Activated CD4-positive, CD25-positive, alpha-beta regulatory T cell treated with anti-CD3 and anti-CD28 coated beads, Interleukin-2, amount 50 U/mL, for 24 hours (primary cell): ENCODE results near the gene MYCN.
"Not testable (repeated sequence)": the region's sequence is repeated elsewhere in the genome, so short reads cannot be mapped to it uniquely, and the experiment has no call there.

Experiments
- ATAC-seq, 2 donors: fragments of 150-1000 bp; cut with Tn5 transposase; one replicate each; pipeline ENCODE4 v1.10.0; 2021; ENCODE audit warnings: mild to moderate bottlenecking in 1 of 2, moderate library complexity in 1 of 2

MYCN gene

DNA sequence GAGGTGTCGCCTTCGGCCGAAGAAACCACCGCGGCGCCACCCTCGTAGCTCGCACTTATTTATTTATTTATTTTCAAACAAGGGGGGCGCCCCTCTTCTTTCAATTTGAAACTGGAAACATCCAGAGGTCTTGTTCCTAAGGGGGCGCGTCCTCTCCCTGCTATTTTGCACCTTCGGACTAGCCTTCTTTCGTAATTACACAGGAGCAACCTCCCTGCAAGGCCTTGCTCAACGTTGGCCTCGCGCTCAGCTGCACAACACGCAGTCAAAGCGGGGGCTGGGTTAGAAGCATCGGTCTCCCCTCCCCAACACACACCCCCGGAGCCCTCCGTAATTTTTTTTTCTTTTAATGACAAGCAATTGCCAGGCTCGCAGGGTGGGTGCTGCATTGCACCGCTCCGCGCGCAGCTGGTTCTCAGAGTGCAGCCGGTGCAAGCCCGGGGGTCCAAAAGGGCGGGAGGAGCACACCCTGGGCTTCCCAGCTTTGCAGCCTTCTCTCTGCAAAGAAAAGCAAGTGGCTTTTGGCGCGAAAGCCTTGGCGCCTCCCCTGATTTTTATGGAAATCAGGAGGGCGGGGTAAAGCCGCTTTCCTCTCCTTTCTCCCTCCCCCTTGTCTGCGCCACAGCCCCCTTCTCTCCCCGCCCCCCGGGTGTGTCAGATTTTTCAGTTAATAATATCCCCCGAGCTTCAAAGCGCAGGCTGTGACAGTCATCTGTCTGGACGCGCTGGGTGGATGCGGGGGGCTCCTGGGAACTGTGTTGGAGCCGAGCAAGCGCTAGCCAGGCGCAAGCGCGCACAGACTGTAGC is at the start of gene MYCN:
Gene MYCN, plus strand, starts transcription at position 697 of the 807 bp plus-strand sequence. CDS start 1,515 bp downstream, outside the sequence.
- peak; percentile 11 to 41 for ATAC-seq

GRCh38 chr2:15890936-15891905 is 49.1 kb upstream of the MYCN start:
- no peak for ATAC-seq

GRCh38 chr2:15892151-15892880 is 48.0 kb upstream of the MYCN start:
- no peak for ATAC-seq

DNA sequence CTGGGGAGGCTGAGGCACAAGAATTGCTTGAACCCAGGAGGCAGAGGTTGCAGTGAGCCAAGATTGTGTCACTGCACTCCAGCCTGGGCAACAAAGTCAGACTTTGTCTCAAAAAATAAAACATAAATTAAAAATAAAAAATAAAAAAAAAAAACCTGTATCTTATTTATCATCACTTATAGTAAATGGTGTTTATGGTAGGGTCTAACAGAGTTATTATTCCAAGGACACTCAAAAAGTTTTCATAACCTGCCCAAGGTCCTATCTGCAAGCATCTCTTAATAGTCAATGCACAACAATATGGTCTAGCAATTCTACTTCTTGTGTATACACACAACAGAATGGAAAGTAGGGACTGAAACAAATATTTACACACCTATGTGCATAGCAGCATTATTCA is 47.3 kb upstream of the MYCN start:
- no peak for ATAC-seq

GRCh38 chr2:15893689-15894480 is 46.5 kb upstream of the MYCN start:
- no peak for ATAC-seq

DNA sequence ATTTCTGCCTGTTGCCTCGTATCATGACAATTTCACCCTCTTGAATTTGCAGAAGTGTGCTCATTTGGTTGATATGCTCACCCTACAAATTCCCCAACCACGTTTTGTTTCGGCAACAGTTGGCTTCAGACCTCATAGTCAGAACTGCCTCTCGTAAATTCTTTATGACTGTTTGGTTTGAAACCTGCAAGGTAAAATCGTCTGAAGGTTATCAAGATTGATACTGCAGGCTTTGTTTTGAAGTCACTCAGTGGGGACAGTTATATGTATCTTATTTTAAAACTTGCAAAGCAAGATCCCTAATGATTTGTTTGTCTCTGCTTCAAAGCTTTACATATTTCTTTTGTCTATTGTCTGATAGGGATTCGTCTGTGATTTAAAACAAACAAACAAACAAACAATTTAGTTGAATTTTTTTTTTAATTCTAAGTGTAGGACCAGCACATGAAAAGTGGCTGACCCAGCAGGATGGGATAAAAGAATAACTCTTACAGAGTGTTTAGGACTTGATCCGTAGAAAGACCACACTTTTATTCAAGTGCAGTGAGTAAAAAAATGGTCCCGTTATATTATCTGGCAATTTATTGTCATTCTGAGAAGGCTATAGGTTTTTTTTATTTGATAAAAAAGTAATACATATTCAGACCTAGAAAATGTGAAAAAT is 45.7 kb upstream of the MYCN start:
- ATAC-seq, result no peak

- ATAC-seq, result no peak
Observed at GRCh38 chr2:15895615-15896469, 44.5 kb upstream of the MYCN start.

DNA sequence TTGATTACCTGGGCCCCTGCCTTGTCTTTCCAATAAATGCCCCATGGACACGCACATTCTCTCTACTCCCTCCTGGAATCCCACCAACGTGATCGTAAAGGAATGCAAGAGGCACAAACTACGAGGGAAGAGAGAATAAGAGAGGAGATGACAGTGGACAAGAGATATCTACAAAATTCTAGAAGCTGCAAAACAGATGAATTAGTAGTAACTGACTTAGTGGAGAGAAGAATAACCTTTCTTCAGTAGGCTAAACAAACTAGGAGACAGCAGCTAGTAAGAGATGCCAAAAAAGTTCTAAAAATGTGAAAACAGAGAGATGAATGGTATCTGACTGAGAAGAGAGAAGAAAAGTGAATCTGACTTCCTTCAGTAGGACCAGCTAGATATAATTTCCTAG is 43.5 kb upstream of the MYCN start:
- no peak for ATAC-seq

- no peak for ATAC-seq
Observed at GRCh38 chr2:15897431-15898098, 42.8 kb upstream of the MYCN start.

DNA sequence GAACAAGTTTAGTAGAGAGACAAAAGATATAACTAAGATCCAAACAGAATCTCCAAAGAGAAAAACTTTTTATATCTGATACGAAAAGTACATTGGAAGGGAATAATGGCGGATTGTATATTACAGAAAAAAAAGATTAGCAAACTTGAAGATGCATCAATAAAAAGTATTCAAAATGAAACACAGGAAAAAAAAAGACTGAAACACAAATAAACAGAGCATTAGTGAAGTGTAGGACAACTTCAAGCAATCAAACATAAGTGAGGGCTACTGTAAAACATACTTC is 41.1 kb upstream of the MYCN start:
- no peak for ATAC-seq

- no peak for ATAC-seq
Observed at GRCh38 chr2:15899751-15900493, 40.4 kb upstream of the MYCN start.

- no peak for ATAC-seq
Observed at GRCh38 chr2:15901095-15901807, 39.1 kb upstream of the MYCN start.

GRCh38 chr2:15901808-15902130 is 38.6 kb upstream of the MYCN start:
- no peak for ATAC-seq

DNA sequence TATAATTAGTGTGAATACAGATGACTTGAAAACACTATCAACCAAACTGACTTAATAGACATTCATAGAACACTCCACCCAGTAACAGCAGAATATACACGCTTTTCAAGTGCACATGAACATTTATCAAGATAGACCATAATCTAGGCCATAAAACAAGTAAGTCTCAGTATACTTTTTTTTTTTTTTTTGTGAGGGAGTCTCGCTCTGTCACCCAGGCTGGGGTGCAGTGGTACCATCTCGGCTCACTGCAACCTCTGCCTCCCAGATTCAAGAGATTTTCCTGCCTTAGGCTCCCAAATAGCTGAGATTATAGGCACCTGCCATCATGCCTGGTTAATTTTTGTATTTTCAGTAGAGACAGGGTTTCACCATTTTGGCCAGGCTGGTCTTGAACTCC is 36.4 kb upstream of the MYCN start:
- not testable (repeated sequence) for ATAC-seq

- ATAC-seq, result no peak
Observed at GRCh38 chr2:15905267-15905645, 35.1 kb upstream of the MYCN start.

DNA sequence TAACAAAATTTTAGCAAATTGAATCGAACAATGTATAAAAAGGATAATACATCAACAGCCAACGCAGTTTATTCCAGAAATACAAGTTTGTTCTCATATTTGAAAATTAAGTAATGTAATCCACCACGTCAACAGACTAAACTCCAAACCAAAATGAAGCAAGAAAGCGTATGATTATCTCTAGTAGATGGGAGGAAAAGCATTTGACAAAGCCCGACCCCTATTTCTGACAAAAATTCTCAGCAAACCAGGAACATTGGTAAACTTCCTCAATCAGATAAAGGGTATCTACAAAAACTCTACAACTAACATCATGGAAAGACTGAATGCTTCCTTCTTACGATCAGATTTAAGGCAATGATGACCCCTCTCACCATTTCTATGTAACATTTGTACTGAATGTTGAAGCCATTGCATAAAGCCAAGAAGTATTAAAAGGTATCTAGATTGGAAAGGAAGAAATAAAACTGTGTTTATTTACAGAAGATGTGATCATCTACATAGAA is 34.3 kb upstream of the MYCN start:
- ATAC-seq, result no peak

DNA sequence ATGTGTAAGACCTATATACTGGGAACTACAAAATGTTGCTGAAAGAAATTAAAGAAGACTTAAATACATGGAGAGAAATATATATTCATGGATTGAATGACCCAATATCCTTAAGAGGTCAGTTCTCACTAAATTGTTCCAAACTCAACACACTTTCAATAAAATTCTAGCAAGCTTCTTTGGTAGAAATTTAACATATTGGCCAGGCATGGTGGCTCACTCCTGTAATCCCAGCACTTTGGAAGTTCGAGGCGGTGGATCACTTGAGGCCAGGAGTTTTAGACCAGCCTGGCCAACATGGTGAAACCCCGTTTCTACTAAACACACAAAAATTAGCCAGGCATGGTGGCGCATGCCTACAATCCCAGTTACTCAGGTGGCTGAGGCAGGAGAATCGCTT is 33.6 kb upstream of the MYCN start:
- no peak for ATAC-seq

DNA sequence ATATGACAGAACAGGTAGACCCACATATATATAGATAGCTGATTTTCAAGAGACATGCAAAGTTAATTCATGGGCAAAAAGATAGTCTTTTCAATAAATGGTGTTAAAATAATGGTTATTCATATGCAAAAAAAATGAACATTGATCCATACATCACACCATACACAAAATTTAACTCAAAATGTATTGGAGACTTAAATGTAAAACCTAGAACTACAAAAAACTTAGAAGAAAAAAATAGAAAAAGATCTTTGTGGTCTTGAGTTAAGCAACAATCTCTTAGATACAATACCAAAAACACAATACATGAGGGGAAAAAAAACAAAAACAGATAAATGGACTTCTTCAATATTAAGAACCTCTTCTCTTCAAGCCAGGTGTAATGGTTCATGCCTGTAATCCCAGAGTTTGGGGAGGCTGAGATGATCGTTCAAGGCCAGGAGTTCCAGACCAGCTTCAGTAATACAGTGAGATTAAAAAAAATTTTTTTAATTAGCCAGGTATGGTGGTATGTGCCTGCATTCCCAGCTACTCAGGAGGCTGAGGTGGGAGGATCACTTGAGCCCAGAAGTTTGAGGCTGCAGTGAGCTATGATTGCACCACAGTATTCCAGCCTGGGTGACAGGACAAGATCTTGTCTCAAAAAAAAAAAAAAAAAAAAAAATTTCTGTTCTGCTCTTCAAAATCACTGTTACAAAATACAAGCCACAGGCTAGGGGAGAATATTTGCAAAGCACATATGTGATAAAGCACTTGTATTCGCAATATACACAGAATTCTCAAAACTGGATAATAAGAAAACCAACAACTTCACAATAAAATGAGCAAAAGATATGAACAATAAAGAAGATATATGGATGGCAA is 32.7 kb upstream of the MYCN start:
- no peak for ATAC-seq
